SK-N-SH treated with all-trans-retinoic acid at 6 μM for 48 hours (cell line): ENCODE measurements around the gene R3HDM2.
"Not testable (repeated sequence)": the region's sequence is repeated elsewhere in the genome, so short reads cannot be mapped to it uniquely, and the experiment has no call there.

ENCODE experiments used
- ATAC-seq: fragments of 200-7000 bp; cut with Tn5 transposase; 3 replicates; pipeline ENCODE4 v1.9.1; 2020; ENCODE audit warnings: mild to moderate bottlenecking, moderate library complexity
- ARNTL ChIP-seq: fragments of 450-650 bp; formaldehyde crosslinking; IDR thresholded peaks from 2 replicates; pipeline ENCODE4 v1.5.0; 2020; ENCODE audit warnings: low read depth, mild to moderate bottlenecking, moderate library complexity, borderline replicate concordance
- BACH2 ChIP-seq: fragments of 250-450 bp; sonication (Bioruptor Pico); IDR thresholded peaks from 2 replicates; pipeline ENCODE4 v1.9.0; 2021; ENCODE audit warnings: mild to moderate bottlenecking, borderline replicate concordance
- CSDC2 ChIP-seq: fragments of 250-450 bp; sonication (Bioruptor Pico); IDR thresholded peaks from 2 replicates; pipeline ENCODE4 v1.5.0; 2020; ENCODE audit warnings: mild to moderate bottlenecking, moderate library complexity
- ESRRG ChIP-seq: fragments of 250-450 bp; sonication (Bioruptor Pico); IDR thresholded peaks from 2 replicates; pipeline ENCODE4 v1.6.1; 2021; ENCODE audit warnings: mild to moderate bottlenecking
- GLIS3 ChIP-seq: fragments of 250-450 bp; sonication (Bioruptor Pico); IDR thresholded peaks from 2 replicates; pipeline ENCODE4 v1.5.0; 2020; ENCODE audit warnings: mild to moderate bottlenecking, moderate library complexity
- ISL1 ChIP-seq: fragments of 250-450 bp; sonication (Bioruptor Pico); IDR thresholded peaks from 2 replicates; pipeline ENCODE4 v2.1.2; 2022; ENCODE audit warnings: mild to moderate bottlenecking, moderate library complexity
- OSR1 ChIP-seq: fragments of 250-450 bp; sonication (Bioruptor Pico); IDR thresholded peaks from 2 replicates; pipeline ENCODE4 v1.8.0; 2022; ENCODE audit warnings: moderate library complexity, mild to moderate bottlenecking, inconsistent platforms
- PPARA ChIP-seq: fragments of 250-450 bp; sonication (Bioruptor Pico); IDR thresholded peaks from 2 replicates; pipeline ENCODE4 v1.5.0; 2020; ENCODE audit warnings: mild to moderate bottlenecking, borderline replicate concordance
- RARB ChIP-seq: fragments of 250-450 bp; sonication (Bioruptor Pico); IDR thresholded peaks from 2 replicates; pipeline ENCODE4 v1.8.0; 2021; ENCODE audit warnings: mild to moderate bottlenecking, moderate library complexity
- TCF4 ChIP-seq: fragments of 250-450 bp; sonication (Bioruptor Pico); IDR thresholded peaks from 2 replicates; pipeline ENCODE4 v1.8.0; 2021; ENCODE audit warnings: mild to moderate bottlenecking, moderate library complexity, borderline replicate concordance
- TOX ChIP-seq: fragments of 250-450 bp; sonication (Bioruptor Pico); IDR thresholded peaks from 2 replicates; pipeline ENCODE4 v1.8.0; 2021; ENCODE audit warnings: mild to moderate bottlenecking, moderate library complexity, borderline replicate concordance
- ZC3H10 ChIP-seq: fragments of 250-450 bp; sonication (Bioruptor Pico); IDR thresholded peaks from 2 replicates; pipeline ENCODE4 v1.5.1; 2021; ENCODE audit warnings: mild to moderate bottlenecking, moderate library complexity
- ZFP3 ChIP-seq: fragments of 250-450 bp; sonication (Bioruptor Pico); IDR thresholded peaks from 2 replicates; pipeline ENCODE4 v1.5.0; 2020; ENCODE audit warnings: mild to moderate bottlenecking, moderate library complexity
- ZFP30 ChIP-seq: fragments of 450-650 bp; formaldehyde crosslinking; IDR thresholded peaks from 2 replicates; pipeline ENCODE4 v1.5.0; 2022; ENCODE audit warnings: mild to moderate bottlenecking, moderate library complexity
- ZNF565 ChIP-seq: fragments of 450-650 bp; formaldehyde crosslinking; conservative IDR thresholded peaks from 2 replicates; pipeline ENCODE4 v1.5.0; 2020; ENCODE audit warnings: low read depth, mild to moderate bottlenecking, moderate library complexity
- ZNF70 ChIP-seq: fragments of 450-650 bp; formaldehyde crosslinking; IDR thresholded peaks from 2 replicates; pipeline ENCODE4 v1.5.0; 2020; ENCODE audit warnings: mild to moderate bottlenecking, moderate library complexity
- ZNF8 ChIP-seq: fragments of 450-650 bp; formaldehyde crosslinking; IDR thresholded peaks from 2 replicates; pipeline ENCODE4 v1.5.0; 2020; ENCODE audit warnings: mild to moderate bottlenecking, moderate library complexity
- TF ChIP-seq, protein P1 (sequence below): fragments of 250-450 bp; sonication (Bioruptor Pico); IDR thresholded peaks from 2 replicates; pipeline ENCODE4 v1.5.1; 2021; ENCODE audit warnings: mild to moderate bottlenecking, moderate library complexity
- TF ChIP-seq, protein P2 (sequence below): fragments of 250-450 bp; sonication (Bioruptor Pico); IDR thresholded peaks from 2 replicates; pipeline ENCODE4 v1.8.0; 2020; ENCODE audit warnings: mild to moderate bottlenecking, moderate library complexity, borderline replicate concordance
- TF ChIP-seq, protein P3 (sequence below): fragments of 250-450 bp; sonication (Bioruptor Pico); IDR thresholded peaks from 2 replicates; pipeline ENCODE4 v1.5.1; 2020; ENCODE audit warnings: low read depth, mild to moderate bottlenecking, moderate library complexity
- TF ChIP-seq, protein P4 (sequence below): fragments of 250-450 bp; sonication (Bioruptor Pico); IDR thresholded peaks from 2 replicates; pipeline ENCODE4 v1.5.0; 2020; ENCODE audit warnings: mild to moderate bottlenecking, moderate library complexity

The R3HDM2 gene

DNA sequence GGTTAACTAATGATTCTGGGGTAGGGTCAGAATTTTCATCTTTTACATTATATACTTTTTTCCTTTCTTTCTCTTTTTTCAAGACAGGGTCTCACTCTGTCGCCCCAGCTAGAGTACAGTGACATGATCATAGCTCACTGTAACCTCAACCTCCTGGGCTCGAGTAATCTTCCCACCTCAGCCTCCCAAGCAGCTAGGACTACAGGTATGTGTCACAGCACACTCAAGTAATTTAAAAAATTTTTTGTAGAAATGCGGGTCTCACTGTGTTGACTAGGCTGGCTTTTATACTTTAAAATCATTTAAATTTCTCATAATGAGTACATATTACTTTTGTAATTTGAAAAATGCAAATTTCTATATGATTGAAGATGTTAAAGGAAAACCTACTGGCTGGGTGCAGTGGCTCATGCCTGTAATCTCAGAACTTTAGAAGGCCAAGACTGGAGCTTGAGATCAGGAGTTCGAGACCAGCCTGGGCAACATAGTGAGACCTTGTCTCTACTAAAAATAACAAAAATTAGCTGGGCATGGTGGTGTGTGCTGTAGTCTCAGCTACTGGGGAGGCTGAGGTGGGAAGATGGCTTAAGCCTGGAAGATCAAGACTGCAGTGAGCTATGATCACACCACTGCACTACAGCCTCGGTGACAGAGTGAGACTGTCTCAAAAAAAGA lies 25.7 kb downstream of the R3HDM2 start:
- TF ChIP-seq ZC3H10 (CRISPR knock-in tag) (no peak), ZFP30 (CRISPR knock-in tag) (no peak), ISL1 (CRISPR knock-in tag) (no peak), ZNF565 (CRISPR knock-in tag) (no peak), PPARA (no peak), ZFP3 (CRISPR knock-in tag) (no peak), GLIS3 (CRISPR knock-in tag) (no peak), OSR1 (CRISPR knock-in tag) (no peak), ARNTL (CRISPR knock-in tag) (no peak), ZNF8 (CRISPR knock-in tag) (no peak)
- TF ChIP-seq, protein P1, sequence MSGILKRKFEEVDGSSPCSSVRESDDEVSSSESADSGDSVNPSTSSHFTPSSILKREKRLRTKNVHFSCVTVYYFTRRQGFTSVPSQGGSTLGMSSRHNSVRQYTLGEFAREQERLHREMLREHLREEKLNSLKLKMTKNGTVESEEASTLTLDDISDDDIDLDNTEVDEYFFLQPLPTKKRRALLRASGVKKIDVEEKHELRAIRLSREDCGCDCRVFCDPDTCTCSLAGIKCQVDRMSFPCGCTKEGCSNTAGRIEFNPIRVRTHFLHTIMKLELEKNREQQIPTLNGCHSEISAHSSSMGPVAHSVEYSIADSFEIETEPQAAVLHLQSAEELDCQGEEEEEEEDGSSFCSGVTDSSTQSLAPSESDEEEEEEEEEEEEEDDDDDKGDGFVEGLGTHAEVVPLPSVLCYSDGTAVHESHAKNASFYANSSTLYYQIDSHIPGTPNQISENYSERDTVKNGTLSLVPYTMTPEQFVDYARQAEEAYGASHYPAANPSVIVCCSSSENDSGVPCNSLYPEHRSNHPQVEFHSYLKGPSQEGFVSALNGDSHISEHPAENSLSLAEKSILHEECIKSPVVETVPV (CRISPR knock-in tag), result no peak
- no peak for ATAC-seq

DNA sequence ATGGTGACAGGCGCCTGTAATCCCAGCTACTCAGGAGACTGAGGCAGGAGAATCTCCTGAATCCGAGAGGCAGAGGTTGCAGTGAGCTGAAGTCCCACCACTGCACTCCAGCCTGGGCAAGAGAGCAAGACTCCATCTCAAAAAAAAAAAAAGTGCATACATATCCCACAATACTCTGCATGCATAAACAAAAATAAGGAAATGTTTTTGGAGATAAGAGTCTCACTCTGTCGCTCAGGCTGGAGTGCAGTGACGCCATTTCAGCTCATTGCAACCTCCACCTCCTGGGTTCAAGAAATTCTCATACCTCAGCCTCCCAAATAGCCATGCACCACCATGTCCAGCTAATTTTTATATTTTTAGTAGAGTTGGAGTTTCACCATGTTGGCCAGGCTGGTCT lies 28.7 kb downstream of the R3HDM2 start:
- not testable (repeated sequence) for ATAC-seq

DNA sequence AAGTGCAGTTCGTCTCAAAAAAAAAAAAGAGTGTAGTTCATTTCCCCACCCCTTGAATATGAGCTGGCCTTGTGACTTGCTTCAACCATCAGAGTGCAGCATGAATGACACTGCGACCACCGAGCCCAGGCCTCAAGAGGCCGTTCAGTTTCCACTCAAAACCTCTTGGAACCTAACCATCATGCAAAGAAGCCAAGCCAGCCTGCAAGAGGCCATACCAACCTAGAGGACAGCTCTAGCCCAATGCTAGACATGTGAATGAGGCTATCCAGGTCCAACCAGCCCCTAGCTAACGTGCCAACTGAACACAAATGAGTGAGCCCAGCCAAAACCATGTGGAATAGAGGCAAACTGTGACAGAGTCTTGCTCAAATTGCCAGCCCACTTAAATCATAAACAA lies 29.7 kb downstream of the R3HDM2 start:
- no peak for ATAC-seq
- TF ChIP-seq, protein P2, sequence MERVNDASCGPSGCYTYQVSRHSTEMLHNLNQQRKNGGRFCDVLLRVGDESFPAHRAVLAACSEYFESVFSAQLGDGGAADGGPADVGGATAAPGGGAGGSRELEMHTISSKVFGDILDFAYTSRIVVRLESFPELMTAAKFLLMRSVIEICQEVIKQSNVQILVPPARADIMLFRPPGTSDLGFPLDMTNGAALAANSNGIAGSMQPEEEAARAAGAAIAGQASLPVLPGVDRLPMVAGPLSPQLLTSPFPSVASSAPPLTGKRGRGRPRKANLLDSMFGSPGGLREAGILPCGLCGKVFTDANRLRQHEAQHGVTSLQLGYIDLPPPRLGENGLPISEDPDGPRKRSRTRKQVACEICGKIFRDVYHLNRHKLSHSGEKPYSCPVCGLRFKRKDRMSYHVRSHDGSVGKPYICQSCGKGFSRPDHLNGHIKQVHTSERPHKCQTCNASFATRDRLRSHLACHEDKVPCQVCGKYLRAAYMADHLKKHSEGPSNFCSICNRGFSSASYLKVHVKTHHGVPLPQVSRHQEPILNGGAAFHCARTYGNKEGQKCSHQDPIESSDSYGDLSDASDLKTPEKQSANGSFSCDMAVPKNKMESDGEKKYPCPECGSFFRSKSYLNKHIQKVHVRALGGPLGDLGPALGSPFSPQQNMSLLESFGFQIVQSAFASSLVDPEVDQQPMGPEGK (CRISPR knock-in tag), result no peak
- TF ChIP-seq CSDC2 (CRISPR knock-in tag) (no peak), RARB (CRISPR knock-in tag) (no peak), TCF4 (no peak), ZNF8 (CRISPR knock-in tag) (no peak), ZFP30 (CRISPR knock-in tag) (no peak), TOX (CRISPR knock-in tag) (no peak), ZNF565 (CRISPR knock-in tag) (no peak), PPARA (no peak), ARNTL (CRISPR knock-in tag) (no peak), BACH2 (no peak), ZC3H10 (CRISPR knock-in tag) (no peak)
- TF ChIP-seq, protein P1 (CRISPR knock-in tag), result no peak

DNA sequence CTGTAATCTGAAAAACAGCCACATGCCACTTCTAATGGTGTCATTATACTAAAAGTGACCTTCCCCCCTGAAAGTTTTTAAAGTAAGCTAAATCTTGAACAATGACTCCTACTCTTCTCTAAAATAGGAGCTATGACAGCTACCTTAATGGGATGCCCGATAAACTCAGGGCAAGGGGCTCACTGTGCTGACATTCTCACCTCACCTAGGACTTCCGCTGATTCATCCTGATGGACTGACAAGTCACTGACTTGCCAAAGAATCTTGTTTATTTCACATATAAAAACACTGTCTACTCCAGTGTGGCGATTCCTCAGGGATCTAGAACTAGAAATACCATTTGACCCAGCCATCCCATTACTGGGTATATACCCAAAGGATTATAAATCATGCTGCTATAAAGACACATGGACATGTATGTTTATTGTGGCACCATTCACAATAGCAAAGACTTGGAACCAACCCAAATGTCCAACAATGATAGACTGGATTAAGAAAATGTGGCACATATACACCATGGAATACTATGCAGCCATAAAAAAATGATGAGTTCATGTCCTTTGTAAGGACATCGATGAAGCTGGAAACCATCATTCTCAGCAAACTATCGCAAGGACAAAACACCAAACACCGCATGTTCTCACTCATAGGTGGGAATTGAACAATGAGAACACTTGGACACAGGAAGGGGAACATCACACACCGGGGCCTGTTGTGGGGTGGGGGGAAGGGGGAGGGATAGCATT lies 31.0 kb downstream of the R3HDM2 start:
- not testable (repeated sequence) for ATAC-seq

DNA sequence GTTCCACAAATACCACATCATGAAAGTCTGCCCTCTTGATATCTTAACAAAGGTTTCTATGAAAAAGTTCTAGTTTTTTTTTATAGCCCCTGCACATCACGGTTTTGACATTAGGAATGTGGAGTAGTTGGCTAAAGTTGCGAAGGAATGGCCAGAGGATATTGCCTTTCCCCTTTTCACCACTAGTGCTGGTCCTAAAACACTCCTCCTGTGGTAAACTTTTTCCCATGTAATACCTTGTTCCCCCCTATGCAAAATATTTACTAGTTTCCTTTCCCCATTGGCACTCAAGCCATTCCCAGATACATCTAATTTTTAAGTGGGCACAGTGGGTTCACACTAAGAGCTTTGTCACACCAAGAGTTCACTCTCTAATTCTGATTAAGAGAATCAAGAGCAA lies 33.4 kb downstream of the R3HDM2 start:
- ATAC-seq, result no peak
- no peak for TF ChIP-seq OSR1 (CRISPR knock-in tag)
- TF ChIP-seq ZNF565 (CRISPR knock-in tag), result no peak
- TF ChIP-seq, protein P3, sequence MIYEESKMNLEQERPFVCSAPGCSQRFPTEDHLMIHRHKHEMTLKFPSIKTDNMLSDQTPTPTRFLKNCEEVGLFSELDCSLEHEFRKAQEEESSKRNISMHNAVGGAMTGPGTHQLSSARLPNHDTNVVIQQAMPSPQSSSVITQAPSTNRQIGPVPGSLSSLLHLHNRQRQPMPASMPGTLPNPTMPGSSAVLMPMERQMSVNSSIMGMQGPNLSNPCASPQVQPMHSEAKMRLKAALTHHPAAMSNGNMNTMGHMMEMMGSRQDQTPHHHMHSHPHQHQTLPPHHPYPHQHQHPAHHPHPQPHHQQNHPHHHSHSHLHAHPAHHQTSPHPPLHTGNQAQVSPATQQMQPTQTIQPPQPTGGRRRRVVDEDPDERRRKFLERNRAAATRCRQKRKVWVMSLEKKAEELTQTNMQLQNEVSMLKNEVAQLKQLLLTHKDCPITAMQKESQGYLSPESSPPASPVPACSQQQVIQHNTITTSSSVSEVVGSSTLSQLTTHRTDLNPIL (CRISPR knock-in tag), result no peak
- TF ChIP-seq, protein P4, sequence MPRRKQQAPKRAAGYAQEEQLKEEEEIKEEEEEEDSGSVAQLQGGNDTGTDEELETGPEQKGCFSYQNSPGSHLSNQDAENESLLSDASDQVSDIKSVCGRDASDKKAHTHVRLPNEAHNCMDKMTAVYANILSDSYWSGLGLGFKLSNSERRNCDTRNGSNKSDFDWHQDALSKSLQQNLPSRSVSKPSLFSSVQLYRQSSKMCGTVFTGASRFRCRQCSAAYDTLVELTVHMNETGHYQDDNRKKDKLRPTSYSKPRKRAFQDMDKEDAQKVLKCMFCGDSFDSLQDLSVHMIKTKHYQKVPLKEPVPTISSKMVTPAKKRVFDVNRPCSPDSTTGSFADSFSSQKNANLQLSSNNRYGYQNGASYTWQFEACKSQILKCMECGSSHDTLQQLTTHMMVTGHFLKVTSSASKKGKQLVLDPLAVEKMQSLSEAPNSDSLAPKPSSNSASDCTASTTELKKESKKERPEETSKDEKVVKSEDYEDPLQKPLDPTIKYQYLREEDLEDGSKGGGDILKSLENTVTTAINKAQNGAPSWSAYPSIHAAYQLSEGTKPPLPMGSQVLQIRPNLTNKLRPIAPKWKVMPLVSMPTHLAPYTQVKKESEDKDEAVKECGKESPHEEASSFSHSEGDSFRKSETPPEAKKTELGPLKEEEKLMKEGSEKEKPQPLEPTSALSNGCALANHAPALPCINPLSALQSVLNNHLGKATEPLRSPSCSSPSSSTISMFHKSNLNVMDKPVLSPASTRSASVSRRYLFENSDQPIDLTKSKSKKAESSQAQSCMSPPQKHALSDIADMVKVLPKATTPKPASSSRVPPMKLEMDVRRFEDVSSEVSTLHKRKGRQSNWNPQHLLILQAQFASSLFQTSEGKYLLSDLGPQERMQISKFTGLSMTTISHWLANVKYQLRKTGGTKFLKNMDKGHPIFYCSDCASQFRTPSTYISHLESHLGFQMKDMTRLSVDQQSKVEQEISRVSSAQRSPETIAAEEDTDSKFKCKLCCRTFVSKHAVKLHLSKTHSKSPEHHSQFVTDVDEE (CRISPR knock-in tag), result no peak
- TF ChIP-seq, protein P1 (CRISPR knock-in tag), result no peak
- TF ChIP-seq ZFP3 (CRISPR knock-in tag), result no peak
- no peak for TF ChIP-seq ZNF70 (CRISPR knock-in tag)
- TF ChIP-seq ZFP30 (CRISPR knock-in tag), result no peak
- TF ChIP-seq ARNTL (CRISPR knock-in tag), result no peak
- TF ChIP-seq TOX (CRISPR knock-in tag), result no peak
- TF ChIP-seq TCF4, result no peak
- TF ChIP-seq BACH2, result no peak
- no peak for TF ChIP-seq ZNF8 (CRISPR knock-in tag)
- TF ChIP-seq ISL1 (CRISPR knock-in tag), result no peak
- TF ChIP-seq ESRRG, result no peak
- TF ChIP-seq PPARA, result no peak
